GM12872 (cell line): ENCODE results near the gene SLC24A4.

Experiments used
- TF ChIP-seq, protein P1 (sequence below): IDR thresholded peaks from 3 replicates; pipeline ENCODE4 v1.5.1; 2011; ENCODE audit warnings: low read depth, mild to moderate bottlenecking, low read length, moderate library complexity; ENCODE audit not compliant: insufficient read depth

The SLC24A4 gene

DNA sequence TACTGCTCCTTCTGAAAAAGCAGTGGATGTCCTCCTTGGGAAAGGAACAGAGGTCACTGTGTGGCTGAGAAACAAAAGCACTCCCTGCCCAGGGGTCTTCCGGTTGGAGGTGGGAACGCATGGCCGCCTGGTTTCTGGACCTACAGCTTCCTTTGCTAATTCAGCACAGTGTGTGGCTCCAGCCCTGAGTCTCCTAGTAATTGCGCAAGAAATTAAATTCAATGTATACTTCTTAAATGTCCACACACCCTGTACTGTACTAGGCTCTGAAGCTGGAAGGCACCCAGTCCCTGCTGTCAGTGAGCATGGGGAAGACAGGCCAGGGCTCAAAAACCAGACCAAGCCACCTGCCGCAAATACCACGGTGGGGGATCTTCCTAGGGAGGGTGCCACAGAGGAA is 13.4 kb downstream of the SLC24A4 start:
- TF ChIP-seq, protein P1, sequence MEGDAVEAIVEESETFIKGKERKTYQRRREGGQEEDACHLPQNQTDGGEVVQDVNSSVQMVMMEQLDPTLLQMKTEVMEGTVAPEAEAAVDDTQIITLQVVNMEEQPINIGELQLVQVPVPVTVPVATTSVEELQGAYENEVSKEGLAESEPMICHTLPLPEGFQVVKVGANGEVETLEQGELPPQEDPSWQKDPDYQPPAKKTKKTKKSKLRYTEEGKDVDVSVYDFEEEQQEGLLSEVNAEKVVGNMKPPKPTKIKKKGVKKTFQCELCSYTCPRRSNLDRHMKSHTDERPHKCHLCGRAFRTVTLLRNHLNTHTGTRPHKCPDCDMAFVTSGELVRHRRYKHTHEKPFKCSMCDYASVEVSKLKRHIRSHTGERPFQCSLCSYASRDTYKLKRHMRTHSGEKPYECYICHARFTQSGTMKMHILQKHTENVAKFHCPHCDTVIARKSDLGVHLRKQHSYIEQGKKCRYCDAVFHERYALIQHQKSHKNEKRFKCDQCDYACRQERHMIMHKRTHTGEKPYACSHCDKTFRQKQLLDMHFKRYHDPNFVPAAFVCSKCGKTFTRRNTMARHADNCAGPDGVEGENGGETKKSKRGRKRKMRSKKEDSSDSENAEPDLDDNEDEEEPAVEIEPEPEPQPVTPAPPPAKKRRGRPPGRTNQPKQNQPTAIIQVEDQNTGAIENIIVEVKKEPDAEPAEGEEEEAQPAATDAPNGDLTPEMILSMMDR: no peak

GRCh38 chr14:92339426-92339825 is 16.5 kb downstream of the SLC24A4 start:
- TF ChIP-seq, protein P1: no peak

GRCh38 chr14:92340071-92340470 is 17.1 kb downstream of the SLC24A4 start:
- TF ChIP-seq, protein P1: no peak

GRCh38 chr14:92340931-92341330 is 18.0 kb downstream of the SLC24A4 start:
- TF ChIP-seq, protein P1: no peak

- TF ChIP-seq, protein P1: no peak
Measured at GRCh38 chr14:92341791-92342190, 18.8 kb downstream of the SLC24A4 start.

- TF ChIP-seq, protein P1: no peak
Measured at GRCh38 chr14:92348154-92348553, 25.2 kb downstream of the SLC24A4 start.

GRCh38 chr14:92351750-92352149 is 28.8 kb downstream of the SLC24A4 start:
- TF ChIP-seq, protein P1: no peak
